Activated naive CD8-positive, alpha-beta T cell treated with anti-CD3 and anti-CD28 coated beads, Interleukin-2, amount 10 ng/mL, durations not matched to agents 7 days and 5 days (primary cell): Measurements from ENCODE around the gene RAB44. TPM values are rescaled to one million over a fixed set of nuclear protein-coding genes. Genes with fewer than 3 reads are reported as not detected.

Experiments
- ATAC-seq: fragments of 150-1000 bp; cut with Tn5 transposase; one replicate; pipeline ENCODE4 v1.10.0; 2021; ENCODE audit warnings: low read depth, moderate library complexity
- POLR2A ChIA-PET: fragments of 350-600 bp; sonication (Branson Sonifier 250); formaldehyde crosslinking; loops from one replicate; lab custom pipeline; 2021; ENCODE audit warnings: antibody characterized with exemption; lab: Charles Lee
- DNase-seq: peaks from one replicate; pipeline ENCODE4 v3.0.0; 2021
- H3K27ac Mint-ChIP-seq: one replicate; pipeline ENCODE4 v1.8.0; 2022; ENCODE audit warnings: mild to moderate bottlenecking, mixed read lengths
- H3K27me3 Mint-ChIP-seq: one replicate; pipeline ENCODE4 v1.8.0; 2022; ENCODE audit warnings: mild to moderate bottlenecking, moderate library complexity, mixed read lengths
- H3K36me3 Mint-ChIP-seq: one replicate; pipeline ENCODE4 v1.8.0; 2021; ENCODE audit warnings: mild to moderate bottlenecking, mixed read lengths
- H3K4me1 Mint-ChIP-seq: one replicate; pipeline ENCODE4 v1.8.0; 2021; ENCODE audit warnings: mixed read lengths
- H3K4me3 Mint-ChIP-seq: one replicate; pipeline ENCODE4 v1.8.0; 2022; ENCODE audit warnings: mild to moderate bottlenecking, moderate library complexity, mixed read lengths
- H3K9me3 Mint-ChIP-seq: one replicate; pipeline ENCODE4 v1.8.0; 2021; ENCODE audit warnings: mixed read lengths
- total RNA-seq, 2 experiments: library from RNA; stranded (reverse); gene quantifications; one replicate each; pipeline ENCODE4 v1.2.3, GENCODE V29; 2021

Gene RAB44
- total RNA-seq, 2 experiments from 2014 or later = not detected

- ATAC-seq = peak; percentile 49
- Mint-ChIP-seq H3K9me3 (no peaks in the 10 kb centered on the region), H3K27ac (no peak overlapping the region), H3K27me3 (peaks cover 24% of the 10 kb centered on the region), H3K36me3 (no peaks in the 10 kb centered on the region), H3K4me3 (peak overlapping the region; percentile 14), H3K4me1 (peaks cover 13% of the 10 kb centered on the region)
- POLR2A ChIA-PET = interaction anchor here (1.1 kb wide), 1 partner anchor 17 kb away, joined by 5 read pairs; the partner anchor contains the start of gene CDKN1A
- no peak for DNase-seq
These were observed 35.2 kb upstream of the RAB44 start for GRCh38 chr6:36662380-36662779.

- POLR2A ChIA-PET = interaction anchor here (1.1 kb wide), 1 partner anchor 16 kb away, joined by 5 read pairs; the partner anchor contains the start of gene CDKN1A
- H3K4me3 Mint-ChIP-seq = no peak overlapping the region
- DNase-seq (no peak), ATAC-seq (no peak)
- H3K36me3 Mint-ChIP-seq = no peaks in the 10 kb centered on the region
- H3K4me1 Mint-ChIP-seq = peaks cover 13% of the 10 kb centered on the region
- peaks cover 21% of the 10 kb centered on the region for H3K27me3 Mint-ChIP-seq
- H3K9me3 Mint-ChIP-seq = no peaks in the 10 kb centered on the region
- H3K27ac Mint-ChIP-seq = no peak overlapping the region
These were observed 34.8 kb upstream of the RAB44 start for GRCh38 chr6:36662827-36663256.

- Mint-ChIP-seq H3K4me3 (no peak overlapping the region), H3K36me3 (no peaks in the 10 kb centered on the region)
- POLR2A ChIA-PET = interaction anchor here (0.6 to 1.2 kb wide), 3 partner anchors 16 to 172 kb away, joined by 3 to 4 read pairs (median 3); no protein-coding TSS in a partner anchor
These were observed 33.9 kb upstream of the RAB44 start for GRCh38 chr6:36663504-36664446.

GRCh38 chr6:36665180-36665579 lies 32.4 kb upstream of the RAB44 start:
- H3K4me1 Mint-ChIP-seq = peaks cover 15% of the 10 kb centered on the region
- DNase-seq (no peak), ATAC-seq (no peak)
- H3K9me3 Mint-ChIP-seq = no peaks in the 10 kb centered on the region
- POLR2A ChIA-PET = no interaction called here
- no peak overlapping the region for H3K4me3 Mint-ChIP-seq
- peaks cover 8% of the 10 kb centered on the region for H3K27me3 Mint-ChIP-seq
- no peak overlapping the region for H3K27ac Mint-ChIP-seq
- H3K36me3 Mint-ChIP-seq = no peaks in the 10 kb centered on the region

More at GRCh38 chr6:36663504-36664446, 33.9 kb upstream of the RAB44 start:
- H3K27me3 Mint-ChIP-seq = peaks cover 15% of the 10 kb centered on the region
- no peaks in the 10 kb centered on the region for H3K9me3 Mint-ChIP-seq
- H3K4me1 Mint-ChIP-seq = peaks cover 15% of the 10 kb centered on the region
- H3K27ac Mint-ChIP-seq = no peak overlapping the region
- DNase-seq (no peak), ATAC-seq (no peak)

GRCh38 chr6:36666287-36666686 lies 31.3 kb upstream of the RAB44 start:
- peaks cover 15% of the 10 kb centered on the region for H3K4me1 Mint-ChIP-seq
- ATAC-seq = no peak
- H3K4me3 Mint-ChIP-seq = no peak overlapping the region
- H3K27me3 Mint-ChIP-seq = peaks cover 4% of the 10 kb centered on the region
- no peaks in the 10 kb centered on the region for H3K36me3 Mint-ChIP-seq
- H3K9me3 Mint-ChIP-seq = peaks cover 3% of the 10 kb centered on the region
- H3K27ac Mint-ChIP-seq = no peak overlapping the region
- POLR2A ChIA-PET = interaction anchor here (0.6 kb wide), 1 partner anchor 50 kb away, joined by 4 read pairs; no protein-coding TSS in a partner anchor
- no peak for DNase-seq

GRCh38 chr6:36666826-36667591 lies 30.6 kb upstream of the RAB44 start:
- Mint-ChIP-seq H3K4me1 (peaks cover 15% of the 10 kb centered on the region), H3K27ac (no peak overlapping the region), H3K9me3 (peaks cover 3% of the 10 kb centered on the region), H3K4me3 (no peak overlapping the region), H3K36me3 (no peaks in the 10 kb centered on the region), H3K27me3 (peaks cover 4% of the 10 kb centered on the region)
- no peak for ATAC-seq
- POLR2A ChIA-PET = interaction anchor here (0.6 kb wide), 1 partner anchor 49 kb away, joined by 4 read pairs; no protein-coding TSS in a partner anchor
- DNase-seq = no peak

- ATAC-seq = no peak
- POLR2A ChIA-PET = no interaction called here
- H3K36me3 Mint-ChIP-seq = no peaks in the 10 kb centered on the region
- H3K4me1 Mint-ChIP-seq = peaks cover 1% of the 10 kb centered on the region
- H3K9me3 Mint-ChIP-seq = peaks cover 3% of the 10 kb centered on the region
- DNase-seq = no peak
- H3K27ac Mint-ChIP-seq = no peak overlapping the region
- no peak overlapping the region for H3K4me3 Mint-ChIP-seq
- peaks cover 6% of the 10 kb centered on the region for H3K27me3 Mint-ChIP-seq
These were observed 29.0 kb upstream of the RAB44 start for GRCh38 chr6:36668591-36668990.

GRCh38 chr6:36669002-36669401 lies 28.6 kb upstream of the RAB44 start:
- POLR2A ChIA-PET = no interaction called here
- peaks cover 1% of the 10 kb centered on the region for H3K4me1 Mint-ChIP-seq
- no peaks in the 10 kb centered on the region for H3K36me3 Mint-ChIP-seq
- DNase-seq (no peak), ATAC-seq (no peak)
- H3K9me3 Mint-ChIP-seq = peaks cover 3% of the 10 kb centered on the region
- peaks cover 6% of the 10 kb centered on the region for H3K27me3 Mint-ChIP-seq
- no peak overlapping the region for H3K27ac Mint-ChIP-seq
- H3K4me3 Mint-ChIP-seq = no peak overlapping the region

- no peaks in the 10 kb centered on the region for H3K36me3 Mint-ChIP-seq
- H3K4me3 Mint-ChIP-seq = no peak overlapping the region
- POLR2A ChIA-PET = no interaction called here
- peaks cover 1% of the 10 kb centered on the region for H3K4me1 Mint-ChIP-seq
- DNase-seq (no peak), ATAC-seq (no peak)
- H3K9me3 Mint-ChIP-seq = peaks cover 3% of the 10 kb centered on the region
- peaks cover 6% of the 10 kb centered on the region for H3K27me3 Mint-ChIP-seq
- H3K27ac Mint-ChIP-seq = no peak overlapping the region
These were observed 27.4 kb upstream of the RAB44 start for GRCh38 chr6:36670271-36670670.

GRCh38 chr6:36671687-36672375 lies 25.8 kb upstream of the RAB44 start:
- peaks cover 3% of the 10 kb centered on the region for H3K9me3 Mint-ChIP-seq
- H3K36me3 Mint-ChIP-seq = no peaks in the 10 kb centered on the region
- ATAC-seq (no peak), DNase-seq (no peak)
- H3K4me1 Mint-ChIP-seq = peaks cover 10% of the 10 kb centered on the region
- H3K27ac Mint-ChIP-seq = no peak overlapping the region
- peaks cover 5% of the 10 kb centered on the region for H3K27me3 Mint-ChIP-seq
- POLR2A ChIA-PET = no interaction called here
- no peak overlapping the region for H3K4me3 Mint-ChIP-seq

GRCh38 chr6:36673882-36674281 lies 23.7 kb upstream of the RAB44 start:
- Mint-ChIP-seq H3K4me3 (no peak overlapping the region), H3K27ac (no peak overlapping the region), H3K4me1 (peaks cover 26% of the 10 kb centered on the region), H3K27me3 (peaks cover 2% of the 10 kb centered on the region), H3K9me3 (peaks cover 3% of the 10 kb centered on the region), H3K36me3 (no peaks in the 10 kb centered on the region)
- DNase-seq = no peak
- POLR2A ChIA-PET = no interaction called here
- no peak for ATAC-seq

GRCh38 chr6:36674942-36675341 lies 22.7 kb upstream of the RAB44 start:
- POLR2A ChIA-PET = no interaction called here
- Mint-ChIP-seq H3K4me1 (peaks cover 27% of the 10 kb centered on the region), H3K9me3 (peaks cover 3% of the 10 kb centered on the region), H3K4me3 (no peak overlapping the region), H3K36me3 (no peaks in the 10 kb centered on the region), H3K27me3 (peaks cover 2% of the 10 kb centered on the region), H3K27ac (no peak overlapping the region)
- no peak for ATAC-seq
- no peak for DNase-seq
